Stimulated activated CD8-positive, alpha-beta memory T cell treated with anti-CD3 and anti-CD28 coated beads, Interleukin-15, amount 100 ng/mL, for 24 hours (primary cell): ENCODE data around the gene LRRC75B.
"Not testable (repeated sequence)": the region's sequence is repeated elsewhere in the genome, so short reads cannot be mapped to it uniquely, and the experiment has no call there.

Source experiments
- DNase-seq: peaks from one replicate; pipeline ENCODE4 v3.0.0-alpha.2; 2020; ENCODE audit warnings: low read depth

The LRRC75B gene

DNA sequence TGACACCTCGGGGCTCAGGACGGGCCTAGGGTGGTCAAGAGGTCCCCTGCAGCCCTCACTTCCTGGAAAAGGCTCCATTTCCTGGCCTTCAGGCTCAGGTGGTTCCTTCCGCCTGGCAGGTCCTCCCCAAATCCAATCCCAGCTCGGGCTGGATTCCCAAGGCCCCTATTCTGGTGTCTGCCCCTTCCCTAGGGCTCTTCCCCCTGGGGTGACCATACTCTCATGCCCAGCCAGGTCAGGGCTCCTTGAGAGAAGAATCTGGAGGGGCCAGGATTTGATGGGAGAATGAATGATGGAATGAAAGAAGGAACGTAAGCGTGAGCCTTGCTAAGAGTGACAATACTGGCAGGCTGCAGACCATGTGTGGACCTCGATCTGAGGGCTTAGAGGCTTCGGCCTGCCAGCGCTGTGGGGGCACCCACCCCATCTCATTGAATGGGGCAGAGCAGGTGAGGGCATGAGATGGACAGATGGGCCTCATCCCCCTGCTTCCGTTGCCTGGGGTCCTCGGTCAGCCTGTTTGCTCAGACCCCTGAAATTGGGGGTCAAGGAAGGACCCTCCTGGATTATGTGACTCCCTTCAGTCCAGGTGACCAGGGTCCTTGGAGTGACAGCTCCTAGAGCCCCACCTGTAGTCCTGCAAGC, 9.4 kb upstream of the LRRC75B start:
- not testable (repeated sequence) for DNase-seq

DNA sequence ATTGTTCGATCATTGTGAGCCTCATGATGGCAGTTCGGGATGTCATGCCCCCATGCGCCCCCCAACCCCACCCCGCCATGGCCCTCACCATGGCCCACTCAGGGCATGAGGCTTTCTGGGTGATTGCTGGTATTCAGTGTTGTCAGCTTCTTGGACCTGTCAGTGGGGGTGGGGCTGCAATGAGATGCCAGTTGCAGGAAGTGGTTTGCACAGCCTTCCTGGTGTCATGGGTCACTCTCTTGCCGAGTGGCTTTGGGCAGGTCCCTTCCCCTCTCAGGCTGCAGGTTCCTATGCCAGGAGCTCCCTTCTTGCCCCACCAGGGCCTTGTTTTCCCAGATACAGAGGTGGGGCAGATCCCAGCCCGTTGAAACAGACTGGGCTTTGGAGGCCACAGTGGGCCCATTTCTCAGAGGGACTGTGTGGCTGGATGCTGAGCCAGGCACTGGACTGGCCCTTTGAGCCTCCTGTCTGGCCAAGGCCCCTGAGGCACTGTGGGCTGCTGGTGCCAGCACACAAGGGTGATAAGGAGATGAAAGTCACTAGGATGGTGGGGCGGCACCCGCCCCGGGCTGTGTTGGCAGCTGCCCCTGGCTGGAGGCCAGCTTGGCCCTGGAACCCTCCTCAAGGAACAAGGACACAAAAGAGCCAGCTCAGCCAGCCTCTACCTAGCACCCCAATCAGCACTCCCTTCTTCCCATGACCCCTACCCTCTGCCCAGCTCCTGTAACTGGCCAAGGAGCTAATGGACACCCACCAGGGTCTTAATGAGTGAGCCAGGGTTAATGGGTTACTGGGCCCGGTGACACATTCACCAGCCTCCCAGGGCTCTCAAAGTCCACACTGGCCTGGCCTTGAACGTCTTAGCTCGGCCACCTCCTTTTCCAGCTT, 8.6 kb upstream of the LRRC75B start:
- no peak for DNase-seq

DNA sequence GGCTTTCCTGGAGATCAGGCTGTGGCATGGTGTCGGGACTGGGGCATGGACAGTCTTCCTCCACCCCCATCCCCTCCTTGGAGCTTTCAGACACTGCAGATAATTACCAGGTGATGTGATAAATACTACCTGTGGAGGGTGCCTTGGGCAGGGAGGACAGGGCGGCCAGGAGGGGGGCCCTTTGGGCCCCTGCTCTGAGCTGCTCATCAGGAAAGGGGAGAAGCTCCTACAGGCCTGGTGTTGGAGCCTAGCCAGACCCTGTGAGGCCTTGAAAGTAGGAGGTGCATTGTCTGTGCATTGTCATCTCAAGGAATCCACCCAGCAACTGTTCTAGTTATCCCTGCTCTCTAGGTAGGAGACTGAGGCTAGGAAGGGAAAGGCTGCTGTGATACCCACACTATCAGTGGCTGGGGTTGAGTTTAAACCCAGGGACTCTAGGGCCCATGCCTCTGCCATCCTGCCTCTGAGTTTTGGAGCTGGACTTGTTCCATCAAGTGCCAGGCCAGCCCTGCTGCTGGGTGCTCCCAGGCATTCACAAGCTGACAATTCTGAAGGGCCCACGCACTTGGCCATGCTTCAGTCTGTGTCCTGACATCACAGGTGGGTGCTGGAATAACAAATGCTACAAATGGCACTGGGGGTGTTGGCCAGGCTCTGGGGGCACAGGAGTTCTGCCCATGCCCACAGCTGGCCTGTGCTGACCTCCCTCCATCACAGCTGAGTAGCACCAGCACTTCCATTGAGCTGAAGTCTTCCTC, 7.3 kb upstream of the LRRC75B start:
- DNase-seq = not testable (repeated sequence)

DNA sequence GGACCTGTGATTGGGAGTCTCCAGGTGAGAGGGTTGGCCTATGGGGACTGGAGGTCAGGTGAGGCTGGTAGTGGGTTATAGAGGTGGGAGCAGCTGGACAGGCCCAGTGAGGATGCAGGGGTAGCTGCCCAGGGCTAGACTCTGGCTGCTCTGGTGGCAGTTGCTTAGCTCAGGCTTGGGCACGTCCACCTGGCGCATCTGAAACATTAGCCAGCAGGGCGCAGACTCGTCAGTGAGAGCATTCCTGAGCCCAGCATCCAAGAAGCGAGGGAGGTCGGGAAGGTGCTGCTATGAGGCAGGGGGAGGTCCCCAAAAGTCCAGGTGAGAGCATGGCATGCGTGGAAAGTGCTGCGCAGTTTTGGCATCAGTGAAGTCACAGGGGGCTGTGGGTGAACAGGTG, 6.6 kb upstream of the LRRC75B start:
- no peak for DNase-seq

DNA sequence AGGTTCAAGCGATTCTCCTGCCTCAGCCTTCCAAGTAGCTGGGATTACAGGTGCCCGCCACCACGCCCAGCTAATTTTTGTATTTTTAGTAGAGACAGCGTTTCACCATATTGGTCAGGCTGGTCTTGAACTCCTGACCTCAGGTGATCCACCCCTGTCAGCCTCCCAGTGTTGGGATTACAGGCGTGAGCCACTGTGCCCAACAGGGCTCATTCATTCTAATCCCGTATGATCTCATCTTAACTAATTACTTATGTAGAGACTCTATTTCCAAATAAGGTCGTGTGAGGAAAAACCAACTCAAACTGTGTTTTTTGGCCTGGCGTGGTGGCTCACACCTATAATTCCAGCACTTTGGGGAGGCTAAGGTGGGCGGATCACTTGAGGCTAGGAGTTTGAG, 4.2 kb upstream of the LRRC75B start:
- DNase-seq = not testable (repeated sequence)

DNA sequence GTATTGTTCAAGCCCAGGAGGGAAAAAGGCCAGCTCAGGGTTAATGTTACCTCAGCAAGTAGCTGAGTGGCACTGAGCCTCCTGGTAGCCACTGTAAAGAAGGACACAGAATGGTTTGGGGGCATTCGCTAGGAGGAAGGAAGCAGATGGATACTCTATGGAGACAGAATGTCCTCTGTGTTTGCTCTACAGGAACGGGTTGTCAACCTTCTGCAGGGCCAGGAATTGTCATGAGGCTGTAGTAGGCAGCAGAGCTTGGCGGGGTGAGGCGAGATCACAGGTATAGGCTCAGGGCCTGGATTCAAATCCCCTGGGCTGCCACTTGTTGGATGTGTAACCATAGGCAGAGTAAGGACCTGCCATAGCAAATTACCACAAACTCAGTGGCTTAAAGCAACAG, 3.0 kb upstream of the LRRC75B start:
- DNase-seq = no peak

- no peak for DNase-seq
Measured at GRCh38 chr22:24595228-24595627, 2.4 kb upstream of the LRRC75B start.

DNA sequence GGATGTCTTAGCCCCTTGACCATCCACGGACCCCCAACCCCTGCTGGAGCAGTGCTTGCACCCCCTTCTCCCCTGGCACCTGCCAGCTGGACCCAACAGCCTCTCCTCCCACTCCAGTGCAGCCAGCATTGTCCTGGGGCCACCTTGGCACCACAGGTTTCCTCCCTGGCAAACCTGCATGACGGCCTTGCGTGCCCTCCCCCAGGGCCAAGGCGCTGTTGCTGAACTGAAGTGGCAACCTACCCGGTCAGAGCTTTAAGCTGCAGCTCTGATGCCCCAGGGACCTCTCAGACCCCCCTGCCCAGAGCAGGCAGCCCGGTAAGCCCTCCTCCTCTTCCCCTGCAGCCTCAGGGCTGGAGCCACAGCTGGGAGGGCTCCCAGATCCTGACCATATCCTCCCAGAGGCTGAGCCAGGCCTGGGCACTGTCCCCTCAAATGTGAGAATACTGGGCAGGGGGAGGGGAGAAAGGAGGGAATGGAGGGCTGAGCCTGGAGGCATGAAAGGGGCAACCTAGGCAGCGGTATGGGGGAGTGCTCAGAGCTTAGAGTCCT, 1.8 kb upstream of the LRRC75B start:
- no peak for DNase-seq

DNA sequence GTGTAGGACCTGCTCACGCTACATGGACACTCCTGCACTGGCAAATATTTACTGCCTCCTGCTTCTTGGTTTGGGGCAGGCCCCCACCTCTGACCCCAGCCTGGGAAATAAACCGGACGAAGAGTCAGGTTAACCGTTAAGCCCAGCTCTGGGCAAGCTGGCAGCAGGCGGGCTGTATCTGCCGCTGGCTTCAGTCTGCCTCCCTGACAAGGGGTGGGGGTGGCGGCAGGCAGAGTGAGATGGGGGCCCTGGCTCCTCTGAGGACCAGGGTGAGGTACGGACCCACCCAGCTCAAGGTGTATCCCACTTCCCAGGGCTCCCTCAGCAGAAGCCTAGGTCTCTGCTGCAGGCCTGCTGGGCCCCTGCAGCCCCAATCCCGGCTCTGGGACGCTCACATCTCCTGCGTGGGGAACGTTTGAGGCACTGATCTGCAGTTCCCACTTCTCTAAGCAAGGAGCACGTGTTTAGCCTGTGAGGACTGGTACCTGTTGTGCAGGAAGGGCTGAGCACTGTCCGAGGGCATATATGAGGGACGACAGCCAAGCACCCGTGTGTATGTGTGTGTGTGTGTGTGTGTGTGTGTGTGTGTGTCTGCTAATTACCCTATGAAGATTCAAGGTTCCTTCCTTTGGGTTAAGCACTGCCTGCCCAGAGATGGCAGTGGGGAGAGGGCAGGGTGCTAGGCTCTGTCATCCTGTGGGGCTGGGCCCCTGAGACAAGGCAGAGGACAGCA, 1.1 kb upstream of the LRRC75B start:
- DNase-seq = no peak

DNA sequence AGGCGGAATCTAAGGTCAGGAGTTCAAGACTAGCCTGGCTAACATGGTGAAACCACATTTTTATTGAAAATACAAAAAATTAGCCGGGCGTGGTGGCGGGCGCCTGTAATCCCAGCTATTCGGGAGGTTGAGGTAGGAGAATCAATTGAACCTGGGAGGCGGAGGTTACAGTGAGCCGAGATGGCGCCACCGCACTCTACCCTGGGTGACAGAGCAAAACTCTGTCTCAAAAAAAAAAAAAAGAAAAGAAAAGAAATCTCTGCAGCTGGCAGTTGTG, 624 bp upstream of the LRRC75B start:
- not testable (repeated sequence) for DNase-seq

GRCh38 chr22:24592058-24592850, 619 bp downstream of the LRRC75B start:
- DNase-seq = no peak

- DNase-seq = no peak
Measured at GRCh38 chr22:24591286-24591830, 1.5 kb downstream of the LRRC75B start.

DNA sequence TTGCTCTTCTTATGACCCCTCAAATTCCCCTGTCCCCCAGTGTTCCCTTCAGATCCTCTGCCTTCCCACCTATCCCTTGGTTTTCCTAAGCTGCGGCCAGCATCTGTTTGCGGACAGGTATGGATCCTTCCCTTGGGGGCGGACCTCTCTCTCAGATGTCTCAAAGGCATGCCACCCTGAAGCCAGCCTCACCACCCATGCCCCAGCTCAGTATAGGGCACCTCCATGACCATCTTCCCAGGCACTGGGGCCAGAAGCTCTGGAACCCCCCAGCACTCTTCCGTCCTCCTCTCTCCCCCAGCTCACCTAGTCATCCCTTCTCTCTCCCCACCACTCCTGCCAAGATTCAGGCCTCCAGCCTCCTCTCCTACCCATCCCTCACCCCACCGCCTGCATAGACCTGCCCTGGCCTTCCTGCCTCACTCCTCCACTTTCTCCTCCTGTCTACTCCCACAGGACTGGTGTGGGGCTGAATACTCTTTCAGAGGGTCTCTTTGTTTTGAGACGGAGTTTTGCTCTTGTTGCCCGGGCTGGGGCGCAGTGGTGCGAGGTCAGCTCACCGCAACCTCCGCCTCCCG, 2.2 kb downstream of the LRRC75B start:
- no peak for DNase-seq

- DNase-seq = no peak
Measured at GRCh38 chr22:24589518-24590030, 3.3 kb downstream of the LRRC75B start.

GRCh38 chr22:24588757-24589481, 4.0 kb downstream of the LRRC75B start:
- DNase-seq = no peak

- no peak for DNase-seq
Measured at GRCh38 chr22:24588381-24588756, 4.5 kb downstream of the LRRC75B start.

DNA sequence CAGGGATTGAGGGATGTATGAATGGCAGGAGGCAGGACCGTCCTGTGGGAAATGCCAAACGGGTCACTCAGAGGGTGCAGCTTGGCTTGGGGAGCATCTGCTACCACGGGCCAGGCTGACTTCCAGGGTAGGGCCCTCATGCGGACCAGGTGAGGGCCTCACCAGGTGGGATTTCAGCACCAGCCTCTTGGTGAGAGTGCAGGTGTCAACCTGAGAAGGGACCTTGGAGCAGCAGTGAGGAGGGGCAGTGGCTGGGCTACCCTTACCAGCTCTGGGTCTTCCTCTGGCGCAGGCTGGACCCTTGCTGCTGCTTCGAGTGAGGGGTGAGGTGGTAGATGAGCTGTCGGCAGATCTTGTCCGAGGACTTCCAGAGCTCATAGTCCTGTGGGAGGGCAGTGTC, 4.9 kb downstream of the LRRC75B start:
- no peak for DNase-seq

DNA sequence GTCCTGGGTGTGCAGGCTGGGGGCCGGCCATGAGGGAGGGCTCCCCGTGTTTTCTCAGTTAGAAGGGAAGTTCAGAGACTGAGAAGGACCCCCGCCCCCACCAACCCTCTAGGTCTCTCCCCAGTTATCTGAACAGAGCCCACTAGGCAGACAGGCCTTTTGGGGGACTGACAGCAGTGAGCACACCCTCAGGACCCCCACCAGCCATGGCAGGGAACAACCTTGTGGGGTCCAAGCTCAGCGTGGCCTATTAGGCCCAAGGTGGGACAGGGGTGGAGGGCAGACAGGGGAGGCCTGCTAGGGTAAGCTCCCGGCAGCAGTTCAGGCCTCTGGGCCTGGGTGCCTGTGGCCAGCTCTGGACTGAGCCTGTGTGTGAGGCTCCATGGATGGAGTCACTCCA, 5.6 kb downstream of the LRRC75B start:
- no peak for DNase-seq

GRCh38 chr22:24585927-24586546, 6.8 kb downstream of the LRRC75B start:
- no peak for DNase-seq
